ENCODE data around the gene MRPL47. TPM values are rescaled to one million over a fixed set of nuclear protein-coding genes. Genes with fewer than 3 reads are reported as not detected.

The MRPL47 gene
- total and polyA plus RNA-seq, 2 of the 13 experiments (the other 11 are each of a cell fraction or from before 2014, with no cell fraction given) = 36.1 to 83.8 TPM

GRCh38 chr3:179562591-179563270, 41.7 kb downstream of the MRPL47 start, which contains the start of gene ACTL6A (continued):
- TF ChIP-seq PRDM4 (CRISPR knock-in tag; IDR thresholded peaks at IDR 0.05; ENCODE audit: borderline replicate concordance) (no peak), MYNN (CRISPR knock-in tag; IDR thresholded peaks at IDR 0.05; ENCODE audit: low read depth) (no peak), MTF2 (CRISPR knock-in tag; IDR thresholded peaks at IDR 0.05; ENCODE audit: borderline replicate concordance) (no peak), E2F2 (CRISPR knock-in tag; IDR thresholded peaks at IDR 0.05; ENCODE audit: borderline replicate concordance) (no peak; the same call in 1 of the 2 replicates), PPARG (CRISPR knock-in tag; conservative IDR thresholded peaks at IDR 0.05) (peak; percentile 34; the same call in 1 of the 2 replicates), ZNF607 (CRISPR knock-in tag; IDR thresholded peaks at IDR 0.05; ENCODE audit: borderline replicate concordance) (0 out of 2 replicates have a peak, but pooled peaks have one; percentile 18), FOSL2 (CRISPR knock-in tag; IDR thresholded peaks at IDR 0.05) (no peak; the same call in 1 of the 2 replicates), YEATS4 (CRISPR knock-in tag; IDR thresholded peaks at IDR 0.05; ENCODE audit: borderline replicate concordance) (peak; percentile 91; the same call in 1 of the 2 replicates), ZFP1 (CRISPR knock-in tag; IDR thresholded peaks at IDR 0.05) (no peak), ZNF142 (CRISPR knock-in tag; IDR thresholded peaks at IDR 0.05) (no peak), GRHL1 (CRISPR knock-in tag; conservative IDR thresholded peaks at IDR 0.05) (no peak), ZMYM4 (CRISPR knock-in tag; IDR thresholded peaks at IDR 0.05) (peak; percentile 73)
- TF ChIP-seq, protein P1, sequence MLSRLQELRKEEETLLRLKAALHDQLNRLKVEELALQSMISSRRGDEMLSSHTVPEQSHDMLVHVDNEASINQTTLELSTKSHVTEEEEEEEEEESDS (CRISPR knock-in tag; IDR thresholded peaks at IDR 0.05; ENCODE audit: borderline replicate concordance) = no peak
- TF ChIP-seq, protein P2, sequence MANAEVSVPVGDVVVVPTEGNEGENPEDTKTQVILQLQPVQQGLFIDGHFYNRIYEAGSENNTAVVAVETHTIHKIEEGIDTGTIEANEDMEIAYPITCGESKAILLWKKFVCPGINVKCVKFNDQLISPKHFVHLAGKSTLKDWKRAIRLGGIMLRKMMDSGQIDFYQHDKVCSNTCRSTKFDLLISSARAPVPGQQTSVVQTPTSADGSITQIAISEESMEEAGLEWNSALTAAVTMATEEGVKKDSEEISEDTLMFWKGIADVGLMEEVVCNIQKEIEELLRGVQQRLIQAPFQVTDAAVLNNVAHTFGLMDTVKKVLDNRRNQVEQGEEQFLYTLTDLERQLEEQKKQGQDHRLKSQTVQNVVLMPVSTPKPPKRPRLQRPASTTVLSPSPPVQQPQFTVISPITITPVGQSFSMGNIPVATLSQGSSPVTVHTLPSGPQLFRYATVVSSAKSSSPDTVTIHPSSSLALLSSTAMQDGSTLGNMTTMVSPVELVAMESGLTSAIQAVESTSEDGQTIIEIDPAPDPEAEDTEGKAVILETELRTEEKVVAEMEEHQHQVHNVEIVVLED (CRISPR knock-in tag; IDR thresholded peaks at IDR 0.05; ENCODE audit: borderline replicate concordance) = peak; percentile 69; the same call in 1 of the 2 replicates
